ENCODE results near the gene PRELID3B. TPM values are rescaled to one million over a fixed set of nuclear protein-coding genes. Genes with fewer than 3 reads are reported as not detected.
"Not testable (repeated sequence)": the region's sequence is repeated elsewhere in the genome, so short reads cannot be mapped to it uniquely, and the experiment has no call there.

PRELID3B gene
- total and polyA plus RNA-seq, 10 of the 15 experiments (the other 5 are each of a cell fraction or from before 2014, with no cell fraction given), result 72.5 to 151 (median 124) TPM

GRCh38 chr20:59041487-59041886 is 1.1 kb downstream of the PRELID3B start:
- ChIA-PET SMC1A (ENCODE audit: uncharacterized antibody, unreplicated experiment) (interaction anchor here (1.2 to 2.9 kb wide), 6 partner anchors 8 to 171 kb away, joined by 4 to 12 read pairs (median 8); partner anchors contain the start of genes ATP5F1E and NELFCD), POLR2A (interaction anchor here (1.5 to 4.3 kb wide), 3 partner anchors 10 to 155 kb away, joined by 4 to 40 read pairs (median 12); partner anchors contain the start of gene ATP5F1E), RAD21 (ENCODE audit: unreplicated experiment) (interaction anchor here (1.2 to 1.7 kb wide), 2 partner anchors 9 to 12 kb away, joined by 5 read pairs; partner anchors contain the start of gene ATP5F1E), CTCF (interaction anchor here (0.9 to 1.3 kb wide), 3 partner anchors 9 to 134 kb away, joined by 3 to 4 read pairs (median 3); partner anchors contain the start of gene ATP5F1E)
- WGBS (ENCODE audit: insufficient coverage, insufficient replicate concordance, low lambda C conversion rate, missing lambda C conversion rate), result 84% methylated on average over 16 of the region's 16 CpGs
- intact Hi-C loops (cut with micrococcal nuclease; ENCODE audit: unreplicated experiment); H3K27me3 ChIP-seq (replicated peaks in 1 of 2; ENCODE audit: control insufficient read depth in 2 of 2, insufficient read depth in 2 of 2, low read length in 1 of 2); H4K20me1 ChIP-seq (ENCODE audit: control insufficient read depth, insufficient read depth); ATAC-seq; FAIRE-seq; H2AFZ ChIP-seq (ENCODE audit: control insufficient read depth, low read depth, low read length); BruUV-seq (replicated peaks); H3K9me3 ChIP-seq (replicated peaks; ENCODE audit: control insufficient read depth, insufficient read depth, low read length); DNase-seq (ENCODE audit: low read depth, low spot score): not testable (repeated sequence)
- peak; percentile 90 for TF ChIP-seq MLLT1 (IDR thresholded peaks at IDR 0.05)
- H3K9ac ChIP-seq (ENCODE audit: control insufficient read depth, insufficient read depth, low read length), result peak overlapping the region; percentile 94
- peaks cover 4 to 17% of the 10 kb centered on the region in 2 experiments for H3K36me3 ChIP-seq (ENCODE audit: control insufficient read depth in 2 of 2, insufficient read depth in 2 of 2, low read length in 1 of 2)
- H3K4me2 ChIP-seq (ENCODE audit: control insufficient read depth, insufficient read depth), result peak overlapping the region; percentile 91
- H3K79me2 ChIP-seq (ENCODE audit: control insufficient read depth, insufficient read depth, low read length), result peaks cover 60% of the 10 kb centered on the region
- peak overlapping the region; percentile 87 for H3K27ac ChIP-seq (ENCODE audit: control insufficient read depth, insufficient read depth)
- peak overlapping the region; percentile 89 for H3K4me3 ChIP-seq
- peaks cover 13% of the 10 kb centered on the region for H3K4me1 ChIP-seq (ENCODE audit: control insufficient read depth, insufficient read depth, low read length)
- in situ Hi-C loops (cut with MboI), result loop anchor here (10.0 kb wide), 1 partner anchor 387 kb away; the partner anchor contains the start of gene STX16

- TF ChIP-seq ZZZ3 (IDR thresholded peaks at IDR 0.05; ENCODE audit: control insufficient read depth, insufficient read length, low read depth), result no peak
- TF ChIP-seq SPI1 (IDR thresholded peaks at IDR 0.05; ENCODE audit: borderline replicate concordance, insufficient read depth, low read depth, low read length), result no peak
- no peak for TF ChIP-seq NR2F1 (conservative IDR thresholded peaks at IDR 0.05)
- TF ChIP-seq BCL11A (IDR thresholded peaks at IDR 0.05; ENCODE audit: low read depth, low read length), result no peak
- no peak for TF ChIP-seq EP300 (IDR thresholded peaks at IDR 0.05; ENCODE audit: borderline replicate concordance in 1 of 2, control insufficient read depth in 1 of 2, low read depth in 2 of 2, low read length in 2 of 2)
- TF ChIP-seq, protein P1, sequence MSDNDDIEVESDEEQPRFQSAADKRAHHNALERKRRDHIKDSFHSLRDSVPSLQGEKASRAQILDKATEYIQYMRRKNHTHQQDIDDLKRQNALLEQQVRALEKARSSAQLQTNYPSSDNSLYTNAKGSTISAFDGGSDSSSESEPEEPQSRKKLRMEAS (IDR thresholded peaks at IDR 0.05; ENCODE audit: low read depth, low read length), result no peak
- TF ChIP-seq ZNF24 (IDR thresholded peaks at IDR 0.05), result no peak
- no peaks in the 10 kb centered on the region; the same call in 1 of the 2 replicates for H4K20me1 ChIP-seq (ENCODE audit: control insufficient read depth, insufficient read depth)
- H3K27me3 ChIP-seq (replicated peaks in 1 of 2; ENCODE audit: control insufficient read depth in 2 of 2, insufficient read depth in 2 of 2, low read length in 1 of 2), result no peaks in the 10 kb centered on the region
- ChIA-PET RAD21 (ENCODE audit: unreplicated experiment) (interaction anchor here (1.0 to 1.6 kb wide), 3 partner anchors 9 to 171 kb away, joined by 3 to 4 read pairs (median 3); partner anchors contain the start of gene ATP5F1E), CTCF (interaction anchor here (1.3 to 1.7 kb wide), 3 partner anchors 62 to 170 kb away, joined by 3 to 8 read pairs (median 5); no protein-coding TSS in a partner anchor), SMC1A (ENCODE audit: uncharacterized antibody, unreplicated experiment) (interaction anchor here (1.0 to 2.9 kb wide), 7 partner anchors 9 to 384 kb away, joined by 3 to 12 read pairs (median 7); partner anchors contain the start of genes ATP5F1E and NELFCD), POLR2A (interaction anchor here (0.5 to 4.3 kb wide), 4 partner anchors 9 to 133 kb away, joined by 3 to 40 read pairs (median 8); partner anchors contain the start of gene ATP5F1E)
- peaks cover 13% of the 10 kb centered on the region for H3K4me1 ChIP-seq (ENCODE audit: control insufficient read depth, insufficient read depth, low read length)
- DNase-seq (ENCODE audit: low read depth, low spot score), result no peak
- H3K4me3 ChIP-seq, result peak overlapping the region; percentile 89
- peak overlapping the region; percentile 34 for H3K27ac ChIP-seq (ENCODE audit: control insufficient read depth, insufficient read depth)
- no peak for ATAC-seq
- no peak overlapping the region for H2AFZ ChIP-seq (ENCODE audit: control insufficient read depth, low read depth, low read length)
- no peak overlapping the region; the same call in 1 of the 2 replicates for H3K9ac ChIP-seq (ENCODE audit: control insufficient read depth, insufficient read depth, low read length)
- H3K4me2 ChIP-seq (ENCODE audit: control insufficient read depth, insufficient read depth), result peak overlapping the region; percentile 91
- H3K36me3 ChIP-seq (ENCODE audit: control insufficient read depth in 2 of 2, insufficient read depth in 2 of 2, low read length in 1 of 2), result peaks cover 6 to 25% of the 10 kb centered on the region in 2 experiments
- 72% methylated on average over 5 of the region's 5 CpGs for WGBS (ENCODE audit: insufficient coverage, insufficient replicate concordance, low lambda C conversion rate, missing lambda C conversion rate)
- no peaks in the 10 kb centered on the region for H3K9me3 ChIP-seq (replicated peaks; ENCODE audit: control insufficient read depth, insufficient read depth, low read length)
- in situ Hi-C loops (cut with MboI) (loop anchor here (10.0 kb wide), 1 partner anchor 386 kb away; the partner anchor contains the start of gene STX16), intact Hi-C loops (cut with micrococcal nuclease; ENCODE audit: unreplicated experiment) (no loop called here)
- no peak for FAIRE-seq
- no TSS peak for BruUV-seq (replicated peaks)
- peaks cover 66% of the 10 kb centered on the region for H3K79me2 ChIP-seq (ENCODE audit: control insufficient read depth, insufficient read depth, low read length)
Observed at GRCh38 chr20:59040667-59041066, 1.9 kb downstream of the PRELID3B start.
